Jurkat, Clone E6-1 (cell line): ENCODE measurements around the gene GRAP.

Experiments
- DNase-seq: peaks from one replicate; pipeline ENCODE4 v3.0.0-alpha.2; 2011; ENCODE audit warnings: low read depth, low spot score
- H3K4me3 ChIP-seq: 2 replicates; pipeline ENCODE4 v1.5.1; 2011; ENCODE audit warnings: mild to moderate bottlenecking, low read length, control low read depth, moderate library complexity

GRAP gene

GRCh38 chr17:18974407-18975149 is 72.2 kb downstream of the GRAP start:
- no peak for DNase-seq
- no peak overlapping the region for H3K4me3 ChIP-seq

GRCh38 chr17:18971801-18972200 is 75.0 kb downstream of the GRAP start:
- no peak overlapping the region for H3K4me3 ChIP-seq
- DNase-seq, result no peak
